GM18526 (cell line): ENCODE measurements around the gene TMEM229A.

Source experiments
- POLR2A ChIP-seq: IDR thresholded peaks from 3 replicates; pipeline ENCODE4 v1.6.1; 2011; ENCODE audit not compliant: insufficient read length; ENCODE audit errors: extremely low read depth

Gene TMEM229A

GRCh38 chr7:123998921-123999320, 33.9 kb downstream of the TMEM229A start:
- no peak for TF ChIP-seq POLR2A

DNA sequence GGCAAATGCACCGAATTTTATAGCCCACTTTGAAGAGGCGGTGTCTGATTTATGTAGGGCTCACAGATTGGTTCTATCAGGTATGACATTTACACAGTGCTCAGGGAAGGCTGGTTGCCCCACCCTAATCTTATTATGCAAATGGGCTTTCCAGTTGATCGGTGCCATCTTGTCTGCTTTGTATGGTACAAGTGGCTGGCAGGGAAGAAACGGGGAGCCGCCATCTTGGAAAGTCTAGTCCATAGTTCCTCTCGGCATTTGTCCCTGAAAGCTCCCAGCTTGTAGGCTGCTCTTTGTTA, 36.6 kb downstream of the TMEM229A start:
- TF ChIP-seq POLR2A: no peak

- TF ChIP-seq POLR2A: no peak
Observed at GRCh38 chr7:123995617-123996326, 37.1 kb downstream of the TMEM229A start.

GRCh38 chr7:123994449-123994848, 38.4 kb downstream of the TMEM229A start:
- TF ChIP-seq POLR2A: no peak

GRCh38 chr7:123993996-123994395, 38.9 kb downstream of the TMEM229A start:
- TF ChIP-seq POLR2A: no peak

DNA sequence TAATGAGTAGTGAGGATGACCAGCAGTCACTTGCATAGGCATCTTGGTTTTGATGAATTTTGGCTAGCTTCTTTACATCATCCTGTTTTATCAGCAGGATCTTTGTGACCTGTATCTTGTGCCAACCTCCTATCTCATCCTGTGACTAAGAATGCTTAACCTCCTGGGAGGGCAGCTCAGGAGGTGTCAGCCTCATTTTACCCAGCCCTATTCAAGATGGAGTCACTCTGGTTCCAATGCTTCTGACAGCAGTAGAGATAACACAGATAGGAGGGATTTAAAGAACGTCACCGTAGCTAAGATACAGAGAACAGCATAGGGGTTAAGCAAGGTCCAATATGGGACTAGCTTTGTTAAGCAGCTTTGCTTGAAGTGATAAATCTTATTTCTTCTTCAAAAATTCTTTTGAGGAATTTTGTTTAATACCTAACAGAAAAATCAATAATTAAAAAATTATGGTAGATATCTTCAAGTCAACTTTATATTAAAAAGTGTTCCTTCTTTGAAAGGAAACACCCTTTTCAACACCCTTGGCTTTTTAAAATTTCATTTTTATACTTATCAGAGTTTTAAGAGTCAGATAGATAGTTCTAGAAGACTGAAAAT, 39.9 kb downstream of the TMEM229A start:
- TF ChIP-seq POLR2A: no peak

DNA sequence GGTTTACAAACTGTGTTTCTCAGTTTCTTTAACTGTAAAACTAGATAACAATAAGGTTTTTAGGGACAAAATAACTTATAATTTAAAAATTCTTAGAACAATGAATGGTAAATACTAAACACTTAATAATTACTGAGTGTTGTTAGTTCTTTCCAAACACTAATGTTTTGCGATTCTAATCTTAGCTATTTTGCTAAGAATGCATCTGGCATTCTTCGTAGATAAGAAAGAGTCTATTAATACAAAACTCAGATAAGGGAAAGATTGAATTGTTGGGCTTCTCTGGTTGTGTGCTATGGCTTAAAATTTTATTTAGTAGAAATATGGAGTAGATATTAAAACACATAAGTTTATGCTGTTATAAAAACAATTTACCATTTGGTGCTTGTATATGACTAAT, 45.4 kb downstream of the TMEM229A start:
- TF ChIP-seq POLR2A: no peak
